ENCODE measurements around the gene OR10AD1.
"Not testable (repeated sequence)": the region's sequence is repeated elsewhere in the genome, so short reads cannot be mapped to it uniquely, and the experiment has no call there.

The OR10AD1 gene, protein sequence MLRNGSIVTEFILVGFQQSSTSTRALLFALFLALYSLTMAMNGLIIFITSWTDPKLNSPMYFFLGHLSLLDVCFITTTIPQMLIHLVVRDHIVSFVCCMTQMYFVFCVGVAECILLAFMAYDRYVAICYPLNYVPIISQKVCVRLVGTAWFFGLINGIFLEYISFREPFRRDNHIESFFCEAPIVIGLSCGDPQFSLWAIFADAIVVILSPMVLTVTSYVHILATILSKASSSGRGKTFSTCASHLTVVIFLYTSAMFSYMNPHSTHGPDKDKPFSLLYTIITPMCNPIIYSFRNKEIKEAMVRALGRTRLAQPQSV

DNA sequence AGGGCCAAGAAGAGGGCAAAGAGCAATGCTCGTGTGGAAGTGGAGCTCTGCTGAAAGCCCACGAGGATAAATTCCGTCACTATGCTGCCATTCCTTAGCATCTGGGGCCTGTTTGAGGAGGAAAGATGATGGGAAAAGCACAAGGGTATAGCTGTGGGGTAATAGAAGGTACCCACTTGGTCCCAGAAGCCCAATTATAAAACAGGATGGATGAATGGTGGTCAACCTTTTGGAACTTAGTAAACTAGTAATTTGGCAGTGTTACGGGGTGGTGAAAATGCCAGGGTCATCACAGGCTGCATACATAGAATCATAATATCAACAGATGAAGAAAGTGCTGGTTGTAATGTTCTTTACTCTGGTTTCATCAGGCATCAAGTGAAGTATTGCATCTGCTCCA is at the start of gene OR10AD1:
OR10AD1 (minus strand) TSS at position 101 of the 400 bp plus-strand sequence; CDS start at position 101, 0 bp downstream.
- no peaks in the 10 kb centered on the region for H3K36me3 ChIP-seq (ENCODE audit: insufficient read depth, low read length)
- H3K27ac ChIP-seq = no peak within 1 kb of the TSS
- H3K9ac ChIP-seq (ENCODE audit: insufficient read length) = no peak within 1 kb of the TSS
- no peaks in the 10 kb centered on the region for H3K9me3 ChIP-seq (ENCODE audit: low read depth, low read length)
- DNase-seq (ENCODE audit: low read depth, low spot score) = no peak
- TF ChIP-seq FOXP2 (optimal IDR thresholded peaks at IDR 0.05; ENCODE audit: control extremely low read depth, extremely low read length, insufficient read depth) (no peak), EZH2 (IDR thresholded peaks at IDR 0.05) (no peak), POLR2AphosphoS5 (IDR thresholded peaks at IDR 0.05; ENCODE audit: borderline replicate concordance, low read depth, low read length) (no peak)
- no peak within 1 kb of the TSS for H3K4me3 ChIP-seq

DNA sequence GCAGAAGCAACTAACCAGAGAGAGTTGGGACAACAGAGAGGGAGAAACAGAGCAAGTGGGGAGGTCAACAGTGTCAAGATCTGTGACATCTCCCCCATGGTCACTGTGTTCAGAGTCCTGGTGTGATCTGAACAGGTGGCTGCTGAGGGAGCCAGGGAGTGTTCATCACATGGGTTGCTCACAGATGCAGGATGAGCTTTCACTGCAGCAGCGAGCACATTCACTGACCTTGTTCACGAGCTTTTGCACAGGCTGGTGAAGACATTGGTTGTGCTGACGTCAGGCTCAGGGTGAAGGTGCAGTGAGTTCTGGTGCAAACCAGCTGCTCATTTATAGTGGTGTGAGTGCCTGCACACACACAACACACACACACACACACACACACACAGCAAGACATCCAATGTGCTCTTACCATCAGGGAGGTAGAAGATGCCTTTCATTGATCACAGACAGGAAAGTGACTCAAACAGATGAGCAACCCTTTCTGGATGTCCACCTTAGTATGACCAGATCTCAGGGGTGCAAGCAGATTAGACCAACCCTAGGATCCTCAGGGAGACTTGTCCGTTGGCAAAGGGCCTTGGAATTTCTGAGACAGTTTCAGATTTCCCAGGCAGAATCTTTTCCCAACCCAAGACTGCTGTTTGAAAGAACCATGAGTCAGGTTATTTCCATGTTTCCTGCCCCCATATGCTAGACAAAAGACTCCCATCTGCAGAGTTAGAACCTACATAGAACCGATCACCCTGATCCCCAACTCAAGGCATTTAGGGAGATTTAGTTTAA is 44.3 kb upstream of the OR10AD1 start:
- TF ChIP-seq EZH2 (IDR thresholded peaks at IDR 0.05) (no peak), POLR2AphosphoS5 (IDR thresholded peaks at IDR 0.05; ENCODE audit: borderline replicate concordance, low read depth, low read length) (no peak), FOXP2 (optimal IDR thresholded peaks at IDR 0.05; ENCODE audit: control extremely low read depth, extremely low read length, insufficient read depth) (no peak)
- peaks cover 5% of the 10 kb centered on the region; the same call in 1 of the 2 replicates for H3K9me3 ChIP-seq (ENCODE audit: low read depth, low read length)
- no peaks in the 10 kb centered on the region for H3K36me3 ChIP-seq (ENCODE audit: insufficient read depth, low read length)
- H3K4me3 ChIP-seq = no peak overlapping the region
- H3K9ac ChIP-seq (ENCODE audit: insufficient read length) = no peak overlapping the region
- no peak for DNase-seq (ENCODE audit: low read depth, low spot score)
- H3K27ac ChIP-seq = no peak overlapping the region

DNA sequence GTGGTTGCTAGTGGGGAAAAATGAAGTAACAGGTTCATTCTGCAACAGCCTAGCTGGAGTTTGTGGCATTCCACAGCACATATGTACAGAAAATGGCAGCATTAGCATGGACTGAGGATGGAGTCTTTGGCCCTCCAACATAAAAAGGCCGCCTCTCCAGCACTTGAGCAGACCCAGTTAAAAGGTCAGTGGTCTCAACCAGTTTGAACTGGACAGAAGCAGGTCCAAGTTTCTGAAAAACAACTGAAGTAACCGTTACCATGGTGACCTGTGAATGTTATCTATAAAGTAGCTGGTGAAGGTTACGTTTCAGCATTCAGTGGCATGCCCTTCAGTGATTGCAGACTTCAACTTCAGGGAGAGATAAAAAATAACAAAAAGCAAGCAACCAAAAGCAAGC is 34.1 kb upstream of the OR10AD1 start:
- Histone ChIP-seq H3K4me3 (no peak overlapping the region), H3K36me3 (ENCODE audit: insufficient read depth, low read length) (no peaks in the 10 kb centered on the region), H3K27ac (no peak overlapping the region), H3K9ac (ENCODE audit: insufficient read length) (no peak overlapping the region), H3K9me3 (ENCODE audit: low read depth, low read length) (no peaks in the 10 kb centered on the region)
- TF ChIP-seq EZH2 (IDR thresholded peaks at IDR 0.05) (no peak), FOXP2 (optimal IDR thresholded peaks at IDR 0.05; ENCODE audit: control extremely low read depth, extremely low read length, insufficient read depth) (no peak), POLR2AphosphoS5 (IDR thresholded peaks at IDR 0.05; ENCODE audit: borderline replicate concordance, low read depth, low read length) (no peak)
- no peak for DNase-seq (ENCODE audit: low read depth, low spot score)

DNA sequence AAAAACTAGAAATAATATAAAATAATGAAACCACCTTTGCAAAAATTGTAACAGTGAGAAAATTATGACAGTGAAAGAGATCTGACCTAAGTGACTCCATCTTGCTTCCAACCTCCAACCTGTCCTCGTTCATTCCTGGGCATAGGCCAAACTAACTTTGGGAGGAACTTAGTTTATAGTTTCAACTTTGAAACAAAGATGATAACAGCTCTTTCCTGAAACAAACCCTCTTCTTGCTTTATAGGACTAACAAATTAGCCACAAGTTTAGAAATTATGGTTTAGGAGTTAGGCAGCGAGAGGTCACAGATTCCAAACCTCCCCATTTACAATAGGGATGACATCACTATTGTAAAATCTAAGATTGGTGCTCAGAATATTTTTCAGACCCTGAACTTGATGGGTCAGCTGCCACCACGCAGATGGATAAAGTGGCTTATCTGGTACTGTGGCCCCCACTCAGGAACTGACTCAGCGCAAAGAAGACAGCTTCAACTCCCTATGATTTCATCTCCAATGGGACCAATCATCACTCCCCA is 32.8 kb upstream of the OR10AD1 start:
- H3K9ac ChIP-seq (ENCODE audit: insufficient read length) = no peak overlapping the region
- H3K27ac ChIP-seq = no peak overlapping the region
- TF ChIP-seq EZH2 (IDR thresholded peaks at IDR 0.05) (no peak), FOXP2 (optimal IDR thresholded peaks at IDR 0.05; ENCODE audit: control extremely low read depth, extremely low read length, insufficient read depth) (no peak)
- H3K9me3 ChIP-seq (ENCODE audit: low read depth, low read length) = no peaks in the 10 kb centered on the region
- DNase-seq (ENCODE audit: low read depth, low spot score) = no peak
- no peak overlapping the region for H3K4me3 ChIP-seq
- no peaks in the 10 kb centered on the region for H3K36me3 ChIP-seq (ENCODE audit: insufficient read depth, low read length)

DNA sequence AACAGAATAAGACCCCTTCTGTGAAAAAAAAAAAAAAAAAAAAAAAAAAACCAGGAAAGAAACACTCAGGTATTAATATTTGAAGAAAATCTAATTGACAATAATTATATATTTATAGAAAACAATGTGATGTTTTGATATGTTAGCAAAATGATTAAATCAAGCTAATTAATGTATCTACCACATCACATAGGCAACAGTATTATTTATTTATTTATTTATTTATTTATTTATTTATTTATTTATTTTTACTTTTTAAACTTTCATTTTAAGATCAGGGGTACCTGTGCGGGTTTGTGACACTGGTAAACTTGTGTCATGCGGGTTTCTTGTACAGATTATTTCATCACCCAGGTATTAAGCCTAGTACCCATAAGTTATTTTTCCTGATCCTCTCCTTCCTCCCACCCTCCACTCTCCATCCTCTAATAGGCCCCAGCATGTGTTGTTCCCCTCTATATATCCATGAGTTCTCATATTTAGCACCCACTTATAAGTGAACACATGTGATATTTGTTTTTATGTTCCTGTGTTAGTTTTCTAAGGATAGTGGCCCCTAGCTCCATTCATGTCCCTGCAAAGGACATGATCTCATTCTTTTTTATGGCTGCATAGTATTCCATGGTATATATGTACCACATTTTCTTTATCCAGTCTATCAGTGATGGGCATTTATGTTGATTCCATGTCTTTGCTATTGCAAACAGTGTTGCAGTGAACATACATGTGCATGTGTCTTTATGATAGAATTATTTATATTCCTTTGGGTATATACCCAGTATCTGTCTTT is 28.3 kb upstream of the OR10AD1 start:
- H3K9ac ChIP-seq (ENCODE audit: insufficient read length); H3K4me3 ChIP-seq; H3K27ac ChIP-seq; H3K9me3 ChIP-seq (ENCODE audit: low read depth, low read length); H3K36me3 ChIP-seq (ENCODE audit: insufficient read depth, low read length); DNase-seq (ENCODE audit: low read depth, low spot score): not testable (repeated sequence)

DNA sequence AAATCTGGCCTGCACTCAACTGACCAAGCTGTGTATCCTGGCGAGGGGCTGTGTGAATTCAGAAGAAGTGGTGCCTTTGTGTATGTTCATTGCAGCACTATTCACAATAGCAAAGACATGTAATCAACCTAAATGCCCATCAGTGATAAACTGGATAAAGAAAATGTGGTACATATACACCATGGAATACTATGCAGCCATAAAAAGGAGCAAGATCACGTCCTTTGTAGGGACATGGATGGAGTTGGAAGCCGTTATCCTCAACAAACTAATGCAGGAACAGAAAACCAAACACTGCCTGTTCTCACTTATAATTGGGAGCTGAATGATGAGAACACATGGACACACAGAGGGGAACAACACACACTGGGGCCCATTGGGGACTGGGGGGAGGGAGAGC is 21.4 kb upstream of the OR10AD1 start:
- H3K9ac ChIP-seq (ENCODE audit: insufficient read length); H3K4me3 ChIP-seq; DNase-seq (ENCODE audit: low read depth, low spot score); H3K9me3 ChIP-seq (ENCODE audit: low read depth, low read length); H3K27ac ChIP-seq; H3K36me3 ChIP-seq (ENCODE audit: insufficient read depth, low read length): not testable (repeated sequence)

DNA sequence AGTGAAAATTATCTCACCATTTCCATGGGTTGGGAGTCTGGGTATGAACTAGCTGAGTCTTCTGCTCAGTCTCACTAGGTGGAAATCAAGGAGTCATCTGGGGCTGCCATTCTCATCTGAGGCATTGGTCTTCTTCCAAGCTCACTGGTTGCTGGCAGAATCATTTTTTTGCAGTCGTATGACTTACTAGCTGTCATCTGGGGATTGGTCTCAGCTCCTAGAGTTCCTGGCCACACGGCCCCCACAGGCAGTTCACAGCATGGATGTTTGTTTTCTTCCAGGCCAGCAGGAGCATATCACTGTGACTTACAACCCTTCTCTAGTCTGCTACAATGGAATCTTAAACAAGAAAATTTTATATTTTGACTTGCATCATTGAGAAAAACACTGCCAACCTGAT is 18.6 kb upstream of the OR10AD1 start:
- Histone ChIP-seq H3K9ac (ENCODE audit: insufficient read length) (no peak overlapping the region), H3K4me3 (no peak overlapping the region), H3K36me3 (ENCODE audit: insufficient read depth, low read length) (no peaks in the 10 kb centered on the region), H3K9me3 (ENCODE audit: low read depth, low read length) (no peaks in the 10 kb centered on the region), H3K27ac (no peak overlapping the region)
- no peak for TF ChIP-seq POLR2AphosphoS5 (IDR thresholded peaks at IDR 0.05; ENCODE audit: borderline replicate concordance, low read depth, low read length)
- no peak for TF ChIP-seq FOXP2 (optimal IDR thresholded peaks at IDR 0.05; ENCODE audit: control extremely low read depth, extremely low read length, insufficient read depth)
- no peak for TF ChIP-seq EZH2 (IDR thresholded peaks at IDR 0.05)
- no peak for DNase-seq (ENCODE audit: low read depth, low spot score)

DNA sequence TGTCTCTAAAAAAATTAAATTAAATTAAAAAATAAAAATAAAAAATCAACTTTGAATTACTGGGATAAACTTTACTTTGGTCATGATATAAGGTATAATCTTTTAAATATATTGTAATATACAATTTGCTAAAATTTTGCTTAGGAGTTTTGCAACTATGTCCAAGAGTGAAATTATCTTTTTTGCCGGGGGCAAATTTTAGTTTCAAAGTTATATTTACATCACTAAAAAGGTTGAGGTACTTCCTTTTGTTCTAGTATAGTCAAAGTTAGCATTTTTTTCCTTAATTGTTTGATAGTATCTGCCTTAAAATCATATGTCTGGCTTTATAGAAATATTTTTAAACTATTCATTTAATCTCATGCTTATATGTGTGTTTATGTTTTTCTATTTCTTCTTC is 17.6 kb upstream of the OR10AD1 start:
- no peaks in the 10 kb centered on the region for H3K36me3 ChIP-seq (ENCODE audit: insufficient read depth, low read length)
- H3K9ac ChIP-seq (ENCODE audit: insufficient read length) = no peak overlapping the region
- H3K9me3 ChIP-seq (ENCODE audit: low read depth, low read length) = no peaks in the 10 kb centered on the region
- no peak for DNase-seq (ENCODE audit: low read depth, low spot score)
- no peak overlapping the region for H3K27ac ChIP-seq
- H3K4me3 ChIP-seq = no peak overlapping the region
- no peak for TF ChIP-seq POLR2AphosphoS5 (IDR thresholded peaks at IDR 0.05; ENCODE audit: borderline replicate concordance, low read depth, low read length)
- no peak for TF ChIP-seq FOXP2 (optimal IDR thresholded peaks at IDR 0.05; ENCODE audit: control extremely low read depth, extremely low read length, insufficient read depth)
- TF ChIP-seq EZH2 (IDR thresholded peaks at IDR 0.05) = no peak

All from SK-N-MC (cell line).